DND-41 (cell line): ENCODE data around the gene GSTO1.

Experiments used
- ATAC-seq: fragments of 200-7000 bp; cut with Tn5 transposase; 3 replicates; pipeline ENCODE4 v1.9.1; 2021; ENCODE audit warnings: low read depth; ENCODE audit not compliant: insufficient read depth
- DNase-seq: peaks from one replicate; pipeline ENCODE4 v3.0.0-alpha.2; 2020
- H2AFZ ChIP-seq: 2 replicates; pipeline ENCODE4 v1.6.0; 2012; ENCODE audit warnings: low read depth, low read length
- H3K27ac ChIP-seq: 2 replicates; pipeline ENCODE4 v1.5.1; 2012; ENCODE audit warnings: low read length, inconsistent platforms
- H3K27me3 ChIP-seq: fragments of 200-600 bp; sonication (generic); 2 replicates; pipeline ENCODE4 v1.6.0; 2012; ENCODE audit warnings: low read length, mild to moderate bottlenecking, inconsistent platforms; ENCODE audit not compliant: insufficient read depth, poor library complexity
- H3K36me3 ChIP-seq: 2 replicates; pipeline ENCODE4 v1.5.1; 2012; ENCODE audit warnings: low read length, inconsistent platforms; ENCODE audit not compliant: insufficient read depth
- H3K4me1 ChIP-seq: 2 replicates; pipeline ENCODE4 v1.5.1; 2012; ENCODE audit warnings: mild to moderate bottlenecking, low read length; ENCODE audit not compliant: insufficient read depth
- H3K4me2 ChIP-seq: 2 replicates; pipeline ENCODE4 v1.6.0; 2012; ENCODE audit warnings: mild to moderate bottlenecking, moderate library complexity, low read length, inconsistent platforms; ENCODE audit not compliant: insufficient read depth
- H3K4me3 ChIP-seq, 2 experiments: fragments of 200-600 bp in 1 of 2; shearing (Covaris generic) in 1 of 2; 2 replicates each; pipeline ENCODE4 v1.5.1; 2012 to 2016; ENCODE audit warnings: inconsistent platforms in 2 of 2, low read length in 2 of 2, mild to moderate bottlenecking in 2 of 2, low read depth in 1 of 2, moderate library complexity in 1 of 2
- H3K79me2 ChIP-seq: 2 replicates; pipeline ENCODE4 v1.6.0; 2012; ENCODE audit warnings: low read length, inconsistent platforms; ENCODE audit not compliant: insufficient read depth
- H3K9ac ChIP-seq: 2 replicates; pipeline ENCODE4 v1.6.0; 2012; ENCODE audit warnings: low read depth, mild to moderate bottlenecking, inconsistent platforms, low read length, moderate library complexity
- H3K9me3 ChIP-seq: 2 replicates; pipeline ENCODE4 v1.5.1; 2012; ENCODE audit warnings: low read length, moderate library complexity, mild to moderate bottlenecking, inconsistent platforms; ENCODE audit not compliant: insufficient read depth, severe bottlenecking
- H4K20me1 ChIP-seq: 2 replicates; pipeline ENCODE4 v1.6.0; 2012; ENCODE audit warnings: low read length; ENCODE audit not compliant: insufficient read depth
- EZH2 ChIP-seq: IDR thresholded peaks from 3 replicates; pipeline ENCODE4 v1.6.1; 2012; ENCODE audit warnings: borderline replicate concordance, low read depth, mild to moderate bottlenecking, moderate library complexity, low read length, inconsistent platforms; ENCODE audit not compliant: severe bottlenecking
- TF ChIP-seq, protein P1 (sequence below): IDR thresholded peaks from 2 replicates; pipeline ENCODE4 v1.5.1; 2012; ENCODE audit warnings: borderline replicate concordance, low read length, moderate library complexity, mild to moderate bottlenecking; ENCODE audit not compliant: poor library complexity, severe bottlenecking; ENCODE audit errors: extremely low read depth

GSTO1 gene

DNA sequence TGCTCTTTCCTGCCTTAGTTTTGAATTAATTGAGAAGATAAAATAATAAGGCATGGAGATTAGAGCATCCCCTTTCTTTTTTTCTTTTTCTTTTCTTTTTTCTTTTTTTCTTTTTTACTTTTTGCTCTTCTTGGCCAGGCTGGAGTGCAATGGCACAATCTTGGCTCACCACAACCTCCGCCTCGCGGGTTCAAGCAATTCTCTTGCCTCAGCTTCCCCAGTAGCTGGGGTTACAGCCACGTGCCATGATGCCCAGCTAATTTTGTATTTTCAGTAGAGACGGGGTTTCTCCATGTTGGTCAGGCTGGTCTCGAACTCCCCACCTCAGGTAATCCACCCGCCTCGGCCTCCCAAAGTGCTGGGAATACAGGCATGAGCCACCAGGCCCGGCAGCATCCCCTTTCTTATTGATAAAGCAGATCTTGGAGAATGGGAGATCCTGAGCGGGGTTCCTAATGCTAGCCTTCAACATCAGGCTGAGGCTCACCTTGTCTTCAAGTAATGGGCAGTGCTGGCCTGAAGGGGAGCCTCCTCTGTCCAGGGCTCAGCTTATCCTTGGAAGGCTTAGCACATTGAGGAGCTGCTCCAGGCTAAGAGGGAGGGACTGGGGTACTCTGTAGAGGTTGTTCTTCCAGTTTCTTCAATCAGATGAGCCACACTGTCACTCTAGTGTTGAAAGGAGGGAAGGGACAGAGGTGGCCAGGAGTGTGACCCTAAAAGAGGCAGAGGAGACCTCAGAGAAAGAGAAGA lies 42.2 kb downstream of the GSTO1 start:
- Histone ChIP-seq H3K4me1 (0 out of 2 replicates have a peak, but pooled peaks cover 2% of the 10 kb centered on the region), H3K36me3 (no peaks in the 10 kb centered on the region), H3K9me3 (no peaks in the 10 kb centered on the region), H3K27me3 (peaks cover 34% of the 10 kb centered on the region), H3K4me2 (no peak overlapping the region), H3K9ac (no peak overlapping the region), H4K20me1 (no peaks in the 10 kb centered on the region), H3K4me3 (no peak overlapping the region), H3K79me2 (no peaks in the 10 kb centered on the region), H3K27ac (no peak overlapping the region), H2AFZ (no peak overlapping the region)
- DNase-seq (no peak), ATAC-seq (no peak)
- TF ChIP-seq EZH2: no peak
- TF ChIP-seq, protein P1, sequence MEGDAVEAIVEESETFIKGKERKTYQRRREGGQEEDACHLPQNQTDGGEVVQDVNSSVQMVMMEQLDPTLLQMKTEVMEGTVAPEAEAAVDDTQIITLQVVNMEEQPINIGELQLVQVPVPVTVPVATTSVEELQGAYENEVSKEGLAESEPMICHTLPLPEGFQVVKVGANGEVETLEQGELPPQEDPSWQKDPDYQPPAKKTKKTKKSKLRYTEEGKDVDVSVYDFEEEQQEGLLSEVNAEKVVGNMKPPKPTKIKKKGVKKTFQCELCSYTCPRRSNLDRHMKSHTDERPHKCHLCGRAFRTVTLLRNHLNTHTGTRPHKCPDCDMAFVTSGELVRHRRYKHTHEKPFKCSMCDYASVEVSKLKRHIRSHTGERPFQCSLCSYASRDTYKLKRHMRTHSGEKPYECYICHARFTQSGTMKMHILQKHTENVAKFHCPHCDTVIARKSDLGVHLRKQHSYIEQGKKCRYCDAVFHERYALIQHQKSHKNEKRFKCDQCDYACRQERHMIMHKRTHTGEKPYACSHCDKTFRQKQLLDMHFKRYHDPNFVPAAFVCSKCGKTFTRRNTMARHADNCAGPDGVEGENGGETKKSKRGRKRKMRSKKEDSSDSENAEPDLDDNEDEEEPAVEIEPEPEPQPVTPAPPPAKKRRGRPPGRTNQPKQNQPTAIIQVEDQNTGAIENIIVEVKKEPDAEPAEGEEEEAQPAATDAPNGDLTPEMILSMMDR: no peak

DNA sequence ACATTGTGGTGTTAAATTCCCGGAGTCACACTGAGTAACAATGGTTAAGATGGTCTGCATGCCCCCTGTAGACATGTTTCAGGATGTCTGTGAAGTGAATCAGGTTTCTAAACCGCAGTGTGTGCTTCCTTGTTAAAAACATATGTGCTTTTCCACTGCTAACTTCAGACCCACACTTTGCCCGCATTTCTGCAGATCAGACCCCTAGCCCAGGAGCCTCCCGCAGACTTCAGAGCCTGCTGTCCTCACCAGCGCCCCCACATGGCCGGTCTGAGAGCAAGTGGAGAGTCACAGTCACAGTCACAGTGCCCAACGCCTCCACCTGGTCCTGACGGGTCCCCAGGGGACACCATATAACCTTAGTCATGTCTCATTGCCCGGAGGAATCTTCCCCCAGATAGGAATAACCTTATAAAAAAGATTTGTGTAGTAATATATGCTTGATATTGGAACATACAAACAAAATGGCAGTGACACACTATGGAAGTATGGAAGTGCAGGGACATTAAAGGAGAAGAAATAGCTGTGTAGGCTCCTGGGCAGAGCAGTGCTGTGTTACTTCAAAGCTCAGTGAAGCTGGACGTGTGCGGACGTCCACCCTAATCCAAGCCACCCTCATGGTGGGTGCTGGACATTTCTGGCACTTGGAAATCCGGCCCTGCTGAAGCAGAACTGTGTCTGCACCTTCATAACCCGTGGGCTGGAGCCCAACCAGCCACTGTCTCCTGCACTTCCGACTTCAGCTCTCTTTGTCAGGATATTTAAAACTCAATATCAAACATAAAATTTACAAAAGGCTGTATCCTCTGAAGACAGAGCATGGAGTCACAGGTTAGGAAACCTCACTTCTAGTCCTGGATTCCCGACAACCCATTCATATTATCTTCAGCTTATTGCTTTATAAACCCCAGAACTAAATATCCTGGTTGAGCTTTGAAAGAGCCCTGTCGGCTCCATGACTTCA lies 43.3 kb downstream of the GSTO1 start:
- Histone ChIP-seq H3K9me3 (no peaks in the 10 kb centered on the region), H3K27me3 (peaks cover 34% of the 10 kb centered on the region), H3K79me2 (no peaks in the 10 kb centered on the region), H3K4me3 (no peak overlapping the region), H3K27ac (no peak overlapping the region), H2AFZ (no peak overlapping the region), H4K20me1 (no peaks in the 10 kb centered on the region), H3K9ac (no peak overlapping the region), H3K4me2 (no peak overlapping the region), H3K36me3 (no peaks in the 10 kb centered on the region), H3K4me1 (0 out of 2 replicates have a peak, but pooled peaks cover 2% of the 10 kb centered on the region)
- ATAC-seq (peak; percentile 64; the same call in 2 of the 3 replicates), DNase-seq (peak; percentile 22)
- TF ChIP-seq, protein P1: peak; percentile 54
- no peak for TF ChIP-seq EZH2

DNA sequence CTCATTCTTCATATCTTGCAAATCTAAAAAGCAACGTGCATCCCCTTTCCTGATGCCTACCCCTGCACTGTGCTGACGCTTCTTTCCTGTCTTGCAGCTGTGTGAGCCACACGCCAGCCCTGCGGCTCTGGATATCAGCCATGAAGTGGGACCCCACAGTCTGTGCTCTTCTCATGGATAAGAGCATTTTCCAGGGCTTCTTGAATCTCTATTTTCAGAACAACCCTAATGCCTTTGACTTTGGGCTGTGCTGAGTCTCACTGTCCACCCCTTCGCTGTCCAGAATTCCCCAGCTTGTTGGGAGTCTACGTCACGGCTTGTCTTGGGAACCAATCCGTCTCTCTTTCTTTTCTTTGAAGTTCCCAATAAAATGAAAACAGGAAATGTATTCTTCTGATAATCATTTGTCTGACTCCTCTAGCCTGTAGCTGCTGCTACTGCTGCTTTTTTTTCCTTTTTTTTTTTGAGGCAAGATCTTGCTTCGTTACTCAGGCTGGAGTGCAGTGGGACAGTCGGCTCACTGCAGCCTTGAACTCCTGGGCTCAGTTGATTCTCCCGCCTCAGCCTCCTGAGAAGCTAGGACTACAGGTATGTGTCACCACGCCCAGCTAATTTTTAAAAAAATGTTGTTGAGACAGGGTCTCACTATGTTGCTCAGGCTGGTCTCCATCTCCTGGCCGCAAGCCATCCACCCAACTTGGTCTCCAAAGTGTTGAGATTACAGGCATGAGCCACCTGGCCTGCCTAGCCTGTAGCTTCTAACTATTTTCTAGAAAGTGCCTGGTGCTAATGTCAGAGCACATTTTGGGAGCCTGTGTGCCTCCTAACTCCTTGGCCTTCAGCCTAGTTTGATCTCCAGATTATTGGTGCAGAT lies 44.6 kb downstream of the GSTO1 start:
- H3K4me1 ChIP-seq: 0 out of 2 replicates have a peak, but pooled peaks cover 2% of the 10 kb centered on the region
- no peaks in the 10 kb centered on the region for H3K36me3 ChIP-seq
- H3K9me3 ChIP-seq: no peaks in the 10 kb centered on the region
- H3K79me2 ChIP-seq: no peaks in the 10 kb centered on the region
- TF ChIP-seq EZH2: no peak
- TF ChIP-seq, protein P1: no peak
- H3K9ac ChIP-seq: no peak overlapping the region
- ATAC-seq (peak; percentile 76), DNase-seq (no peak)
- no peak overlapping the region for H3K27ac ChIP-seq
- H3K4me2 ChIP-seq: no peak overlapping the region
- no peak overlapping the region for H3K4me3 ChIP-seq
- no peaks in the 10 kb centered on the region for H4K20me1 ChIP-seq
- no peak overlapping the region for H2AFZ ChIP-seq
- H3K27me3 ChIP-seq: peaks cover 26% of the 10 kb centered on the region
